ENCODE data around the gene POLR1E.

Gene POLR1E, protein sequence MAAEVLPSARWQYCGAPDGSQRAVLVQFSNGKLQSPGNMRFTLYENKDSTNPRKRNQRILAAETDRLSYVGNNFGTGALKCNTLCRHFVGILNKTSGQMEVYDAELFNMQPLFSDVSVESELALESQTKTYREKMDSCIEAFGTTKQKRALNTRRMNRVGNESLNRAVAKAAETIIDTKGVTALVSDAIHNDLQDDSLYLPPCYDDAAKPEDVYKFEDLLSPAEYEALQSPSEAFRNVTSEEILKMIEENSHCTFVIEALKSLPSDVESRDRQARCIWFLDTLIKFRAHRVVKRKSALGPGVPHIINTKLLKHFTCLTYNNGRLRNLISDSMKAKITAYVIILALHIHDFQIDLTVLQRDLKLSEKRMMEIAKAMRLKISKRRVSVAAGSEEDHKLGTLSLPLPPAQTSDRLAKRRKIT

DNA sequence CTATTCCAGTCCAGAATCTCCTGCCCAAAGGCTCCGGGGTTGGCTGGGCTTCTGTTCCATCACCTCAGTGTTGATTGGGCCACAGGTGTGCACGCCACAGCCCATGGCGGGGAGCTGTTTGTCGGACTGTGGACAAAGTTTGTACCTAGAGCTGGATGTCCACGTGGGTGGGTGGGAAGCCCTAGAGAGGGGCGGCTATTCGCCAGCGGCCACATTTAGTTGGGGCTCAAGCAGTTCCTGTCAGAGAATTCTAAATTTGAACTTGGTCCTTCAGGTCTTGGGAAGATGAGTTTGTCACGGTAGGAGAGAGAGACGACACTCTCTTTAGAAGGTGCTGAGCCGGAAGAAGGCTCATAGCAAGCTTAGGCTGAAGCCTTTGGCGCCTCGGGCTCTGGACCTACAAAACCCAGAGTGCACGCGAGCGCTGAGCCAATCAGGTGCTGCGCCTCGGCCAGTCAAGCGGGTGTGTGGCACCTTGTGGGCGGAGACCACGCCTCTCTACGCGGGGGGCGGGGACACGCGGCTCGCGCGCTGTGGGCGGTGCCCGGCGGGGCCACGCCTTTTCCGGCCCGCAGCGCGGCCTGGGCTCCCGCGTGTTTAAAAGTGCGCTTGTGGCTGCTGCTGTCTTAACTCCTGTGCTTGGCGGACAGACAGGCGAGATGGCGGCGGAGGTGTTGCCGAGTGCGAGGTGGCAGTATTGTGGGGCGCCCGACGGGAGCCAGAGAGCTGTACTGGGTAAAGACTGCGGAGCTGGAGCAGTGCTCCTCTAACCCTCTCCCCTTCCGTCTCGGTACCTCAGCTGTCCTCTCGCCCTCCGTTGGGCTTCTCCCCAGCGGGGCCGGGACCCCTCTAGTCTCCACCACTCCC lies at the start of gene POLR1E:
TSS of gene POLR1E (plus strand) at position 560 of the 867 bp plus-strand sequence. CDS start at position 660, 100 bp downstream.
- in situ Hi-C loops (cut with MboI; ENCODE audit: low sequenced_read_pairs), result loop anchor here (25.0 kb wide), 1 partner anchor 98 kb away; no protein-coding TSS in a partner anchor

- in situ Hi-C loops (cut with MboI; ENCODE audit: low sequenced_read_pairs), result no loop called here
Observed at GRCh38 chr9:37436540-37436939, 49.2 kb upstream of the POLR1E start.

GRCh38 chr9:37437010-37437409 lies 48.7 kb upstream of the POLR1E start:
- in situ Hi-C loops (cut with MboI; ENCODE audit: low sequenced_read_pairs), result no loop called here

DNA sequence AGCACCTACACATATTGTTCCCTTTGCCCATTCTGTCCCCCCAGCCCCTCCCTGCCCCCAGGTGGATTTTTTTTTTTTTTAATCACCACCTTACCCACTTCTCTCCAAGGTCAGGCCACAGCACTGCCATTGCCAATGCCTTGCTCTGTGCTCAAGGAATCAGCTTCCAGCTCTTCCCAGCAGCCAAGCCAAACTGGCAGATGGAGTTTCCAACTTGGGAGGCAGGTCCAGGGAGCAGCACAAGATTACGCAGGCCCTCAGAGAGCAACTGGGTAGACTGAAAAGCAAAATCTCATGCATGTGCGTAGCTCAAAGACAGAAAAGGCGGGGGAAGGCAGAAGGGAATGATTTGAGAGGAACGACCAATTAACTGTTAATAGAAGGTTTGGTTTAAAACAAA lies 48.1 kb upstream of the POLR1E start:
- in situ Hi-C loops (cut with MboI; ENCODE audit: low sequenced_read_pairs), result no loop called here

DNA sequence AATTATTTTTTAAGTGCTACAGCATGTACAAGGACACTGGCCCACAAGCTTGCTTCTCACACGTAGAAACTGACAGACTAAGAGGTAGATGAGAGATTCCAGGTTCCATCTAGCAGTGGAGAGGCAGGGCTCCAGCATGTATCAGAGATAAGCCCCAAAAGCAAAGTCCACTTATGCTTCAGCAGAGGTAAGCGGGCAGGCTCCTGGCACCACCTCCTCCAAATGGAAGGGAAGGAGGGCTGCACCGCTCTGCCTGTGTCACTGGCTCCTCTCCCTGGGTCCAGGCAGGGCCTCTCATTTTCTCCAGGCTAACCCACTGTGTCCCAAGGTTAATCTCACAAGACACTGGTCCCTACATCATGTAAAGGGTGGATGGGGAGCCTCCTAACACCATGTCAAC lies 47.4 kb upstream of the POLR1E start:
- in situ Hi-C loops (cut with MboI; ENCODE audit: low sequenced_read_pairs), result no loop called here

- in situ Hi-C loops (cut with MboI; ENCODE audit: low sequenced_read_pairs), result no loop called here
Observed at GRCh38 chr9:37441776-37442370, 43.9 kb upstream of the POLR1E start.

- in situ Hi-C loops (cut with MboI; ENCODE audit: low sequenced_read_pairs), result no loop called here
Observed at GRCh38 chr9:37442556-37442955, 43.2 kb upstream of the POLR1E start.

DNA sequence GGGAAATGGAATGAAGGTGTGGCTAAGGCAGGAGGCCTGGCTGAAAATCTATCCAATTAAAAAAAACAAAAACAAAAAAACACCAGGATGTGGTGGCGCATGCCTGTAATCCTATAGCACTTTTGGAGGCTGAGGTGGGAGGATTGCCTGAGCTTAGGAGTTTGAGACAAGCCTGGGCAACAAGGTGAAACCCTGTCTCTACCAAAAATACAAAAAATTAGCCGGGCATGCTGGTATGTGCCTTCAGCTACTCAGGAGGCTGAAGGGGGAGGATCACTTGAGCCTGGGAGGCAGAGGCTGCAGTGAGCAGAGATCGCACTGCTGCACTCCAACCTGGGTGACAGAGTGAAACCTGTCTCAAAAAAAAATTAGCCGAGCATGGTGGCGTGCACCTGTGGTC lies 42.2 kb upstream of the POLR1E start:
- in situ Hi-C loops (cut with MboI; ENCODE audit: low sequenced_read_pairs), result no loop called here

DNA sequence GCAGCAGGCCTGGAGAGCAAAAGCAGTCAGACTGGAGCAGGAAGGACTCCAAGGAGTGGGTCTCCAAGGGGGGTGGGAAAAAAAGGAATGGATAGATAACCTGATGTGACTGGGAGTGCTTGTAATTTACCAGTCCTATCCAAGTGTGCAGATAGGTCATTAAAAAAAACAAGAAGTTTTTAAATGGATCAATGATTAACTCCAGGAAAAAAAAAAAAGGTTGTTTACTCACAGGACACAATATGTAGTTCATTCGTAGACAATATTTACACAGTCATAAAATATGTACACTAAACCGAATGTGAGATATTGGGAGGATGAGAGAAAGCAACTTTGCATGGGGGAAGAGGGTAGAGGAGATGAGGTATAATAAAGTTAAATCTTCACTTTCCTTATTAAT lies 40.9 kb upstream of the POLR1E start:
- in situ Hi-C loops (cut with MboI; ENCODE audit: low sequenced_read_pairs), result no loop called here

DNA sequence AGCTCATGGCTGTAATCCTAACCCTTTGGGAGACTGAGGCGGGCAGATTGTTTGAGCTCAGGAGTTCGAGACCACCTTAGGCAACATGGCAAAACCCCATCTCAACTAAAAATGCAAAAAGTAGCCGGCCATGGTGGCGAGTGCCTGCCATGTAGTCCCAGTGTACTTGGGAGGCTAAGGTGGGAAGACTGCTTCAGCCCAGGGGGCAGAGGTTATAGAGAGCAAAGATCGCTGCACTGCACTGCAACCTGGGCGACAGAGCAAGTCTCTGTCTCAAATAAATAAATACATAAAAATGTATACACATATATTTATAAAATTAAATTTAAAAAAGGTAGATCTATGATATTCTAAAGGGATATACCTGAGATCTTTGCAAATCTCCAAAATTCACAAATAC lies 39.9 kb upstream of the POLR1E start:
- in situ Hi-C loops (cut with MboI; ENCODE audit: low sequenced_read_pairs), result no loop called here

GRCh38 chr9:37446401-37446800 lies 39.3 kb upstream of the POLR1E start:
- in situ Hi-C loops (cut with MboI; ENCODE audit: low sequenced_read_pairs), result no loop called here

GRCh38 chr9:37447111-37447510 lies 38.6 kb upstream of the POLR1E start:
- in situ Hi-C loops (cut with MboI; ENCODE audit: low sequenced_read_pairs), result no loop called here

- in situ Hi-C loops (cut with MboI; ENCODE audit: low sequenced_read_pairs), result loop anchor here (25.0 kb wide), 1 partner anchor 912 kb away; no protein-coding TSS in a partner anchor
Observed at GRCh38 chr9:37449862-37450632, 35.7 kb upstream of the POLR1E start.

GRCh38 chr9:37451628-37452027 lies 34.1 kb upstream of the POLR1E start:
- in situ Hi-C loops (cut with MboI; ENCODE audit: low sequenced_read_pairs), result loop anchor here (25.0 kb wide), 1 partner anchor 911 kb away; no protein-coding TSS in a partner anchor

DNA sequence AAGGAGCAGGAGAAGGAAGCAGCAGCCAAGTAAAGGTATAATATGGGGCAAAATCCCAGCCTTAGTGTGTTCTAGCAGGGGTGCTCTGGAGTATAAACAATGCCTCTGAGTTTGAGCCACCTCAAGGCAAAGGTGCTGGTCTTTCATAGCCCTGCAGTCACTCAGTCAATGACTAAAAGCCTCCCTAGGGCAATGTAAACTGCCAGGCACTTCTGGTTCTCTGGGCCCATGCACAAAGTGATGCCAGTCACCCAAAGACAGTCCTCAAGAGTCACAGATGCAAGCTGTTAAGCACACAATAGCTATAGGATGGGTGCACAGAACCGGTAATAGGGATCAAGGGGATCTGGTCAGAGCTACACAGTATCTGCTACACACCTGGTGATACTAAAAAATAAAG lies 33.1 kb upstream of the POLR1E start:
- in situ Hi-C loops (cut with MboI; ENCODE audit: low sequenced_read_pairs), result loop anchor here (25.0 kb wide), 1 partner anchor 910 kb away; no protein-coding TSS in a partner anchor

- in situ Hi-C loops (cut with MboI; ENCODE audit: low sequenced_read_pairs), result loop anchor here (25.0 kb wide), 1 partner anchor 908 kb away; no protein-coding TSS in a partner anchor
Observed at GRCh38 chr9:37453827-37454226, 31.9 kb upstream of the POLR1E start.

- in situ Hi-C loops (cut with MboI; ENCODE audit: low sequenced_read_pairs), result loop anchor here (25.0 kb wide), 1 partner anchor 908 kb away; no protein-coding TSS in a partner anchor
Observed at GRCh38 chr9:37454238-37454637, 31.5 kb upstream of the POLR1E start.

DNA sequence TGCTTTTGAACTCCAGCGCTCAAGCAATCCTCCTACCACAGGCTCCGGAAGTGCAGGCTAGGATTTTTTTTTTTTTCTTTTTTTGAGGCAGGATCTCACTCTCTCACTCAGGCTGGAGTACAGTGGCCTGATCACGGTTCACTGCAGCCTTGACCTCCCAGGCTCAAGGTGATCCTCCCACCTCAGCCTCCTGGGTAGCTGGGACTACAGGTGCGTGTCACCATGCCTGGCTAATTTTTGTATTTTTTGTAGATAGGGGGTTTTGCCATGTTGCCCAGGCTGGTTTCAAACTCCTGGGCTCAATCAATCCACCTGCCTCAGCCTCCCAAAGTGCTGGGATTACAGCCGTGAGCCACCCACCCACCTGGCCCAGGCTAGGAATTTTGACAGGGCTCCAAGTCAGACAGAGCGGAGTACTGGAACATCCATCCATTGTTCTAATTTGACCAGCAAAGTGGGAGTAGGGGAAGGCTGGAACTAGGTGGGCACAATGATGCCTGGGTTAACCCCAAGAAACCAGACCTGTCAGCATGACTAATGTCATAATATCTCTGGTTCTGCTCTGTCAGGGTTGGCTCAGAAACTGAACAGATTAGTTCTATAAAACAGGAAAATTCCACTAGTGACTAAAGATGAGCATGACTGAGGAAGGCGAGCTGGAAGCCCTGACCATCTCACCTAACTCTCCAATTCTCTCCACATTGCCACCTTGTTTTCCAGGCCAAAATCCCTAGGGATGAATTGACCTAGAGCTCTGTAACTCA lies 29.7 kb upstream of the POLR1E start:
- in situ Hi-C loops (cut with MboI; ENCODE audit: low sequenced_read_pairs), result loop anchor here (25.0 kb wide), 1 partner anchor 906 kb away; no protein-coding TSS in a partner anchor

- in situ Hi-C loops (cut with MboI; ENCODE audit: low sequenced_read_pairs), result loop anchor here (25.0 kb wide), 1 partner anchor 905 kb away; no protein-coding TSS in a partner anchor
Observed at GRCh38 chr9:37456817-37457216, 28.9 kb upstream of the POLR1E start.

Data from HL-60/S4 treated with phorbol 12-myristate 13-acetate at 8.2 ng/mL for 4 days and 3 days (cell line).